GM21360 (cell line): ENCODE results near the gene TMEM43.
A peak's percentile ranks its signal among the peaks of the same experiment; 100 is the strongest.
"Not testable (repeated sequence)": the region's sequence is repeated elsewhere in the genome, so short reads cannot be mapped to it uniquely, and the experiment has no call there.

Source experiments
- ATAC-seq: cut with Tn5 transposase; IDR thresholded peaks from one replicate; pipeline ENCODE4 v1.9.1; 2021; ENCODE audit warnings: mild to moderate bottlenecking, moderate library complexity; ENCODE audit not compliant: unreplicated experiment

The TMEM43 gene, protein sequence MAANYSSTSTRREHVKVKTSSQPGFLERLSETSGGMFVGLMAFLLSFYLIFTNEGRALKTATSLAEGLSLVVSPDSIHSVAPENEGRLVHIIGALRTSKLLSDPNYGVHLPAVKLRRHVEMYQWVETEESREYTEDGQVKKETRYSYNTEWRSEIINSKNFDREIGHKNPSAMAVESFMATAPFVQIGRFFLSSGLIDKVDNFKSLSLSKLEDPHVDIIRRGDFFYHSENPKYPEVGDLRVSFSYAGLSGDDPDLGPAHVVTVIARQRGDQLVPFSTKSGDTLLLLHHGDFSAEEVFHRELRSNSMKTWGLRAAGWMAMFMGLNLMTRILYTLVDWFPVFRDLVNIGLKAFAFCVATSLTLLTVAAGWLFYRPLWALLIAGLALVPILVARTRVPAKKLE

DNA sequence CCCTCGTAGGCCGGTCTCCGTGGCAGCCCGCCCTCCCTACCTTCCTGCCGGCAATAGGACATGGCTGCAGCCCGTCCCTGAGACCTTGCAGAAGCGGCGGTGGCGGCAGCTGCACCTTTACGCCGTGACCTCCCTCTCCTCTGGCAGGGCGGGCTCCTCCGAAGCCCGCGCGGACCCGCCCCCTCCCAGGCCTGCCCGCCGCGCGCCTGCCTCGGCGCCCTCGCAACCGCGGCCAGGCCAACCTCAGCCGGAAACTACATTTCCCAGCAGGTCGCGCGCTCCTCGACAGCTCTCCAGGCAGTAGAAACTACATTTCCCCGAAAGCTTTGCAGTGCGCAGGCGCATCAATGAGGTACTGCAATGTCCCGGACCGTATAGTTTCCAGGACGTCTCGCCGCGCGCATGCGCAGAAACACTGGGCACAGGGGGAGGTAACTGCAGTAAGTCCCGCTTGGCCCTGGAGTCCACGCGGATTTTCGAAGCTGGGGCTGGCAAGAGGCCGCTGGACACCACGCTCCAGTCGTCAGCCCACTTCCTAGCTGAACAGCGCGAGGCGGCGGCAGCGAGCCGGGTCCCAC lies at the start of gene TMEM43, which contains the start of gene CHCHD4:
Gene TMEM43, plus strand, starts transcription at position 438 of the 578 bp plus-strand sequence. CDS start 142 bp downstream, outside the sequence.
Gene CHCHD4, minus strand, starts transcription at position 256 of the 578 bp plus-strand sequence. Its CDS starts 194 bp downstream, at position 62.
- peak; percentile 79 for ATAC-seq

GRCh38 chr3:14075233-14075632 lies 49.6 kb upstream of the TMEM43 start:
- ATAC-seq = not testable (repeated sequence)

DNA sequence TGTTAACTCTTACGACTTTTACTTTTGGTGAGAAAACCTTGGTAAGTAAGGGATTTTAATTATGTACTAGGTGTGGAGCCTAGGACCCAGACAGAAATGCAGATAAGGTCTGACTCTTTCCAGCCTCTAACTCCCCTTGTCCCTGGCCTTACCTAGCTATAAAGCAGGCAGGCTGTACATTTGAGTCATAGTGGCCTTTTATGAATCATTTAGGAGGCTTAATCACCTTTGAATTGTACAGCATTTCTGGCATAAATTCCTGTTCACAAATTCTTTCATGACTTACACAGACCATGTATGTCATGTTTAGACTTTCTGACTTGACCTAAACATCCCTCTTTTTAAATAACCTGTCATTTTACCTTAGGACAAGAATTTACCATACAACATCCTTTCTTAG lies 47.5 kb upstream of the TMEM43 start:
- ATAC-seq = no peak

- ATAC-seq = no peak
These were observed 42.7 kb upstream of the TMEM43 start for GRCh38 chr3:14082108-14082657.

DNA sequence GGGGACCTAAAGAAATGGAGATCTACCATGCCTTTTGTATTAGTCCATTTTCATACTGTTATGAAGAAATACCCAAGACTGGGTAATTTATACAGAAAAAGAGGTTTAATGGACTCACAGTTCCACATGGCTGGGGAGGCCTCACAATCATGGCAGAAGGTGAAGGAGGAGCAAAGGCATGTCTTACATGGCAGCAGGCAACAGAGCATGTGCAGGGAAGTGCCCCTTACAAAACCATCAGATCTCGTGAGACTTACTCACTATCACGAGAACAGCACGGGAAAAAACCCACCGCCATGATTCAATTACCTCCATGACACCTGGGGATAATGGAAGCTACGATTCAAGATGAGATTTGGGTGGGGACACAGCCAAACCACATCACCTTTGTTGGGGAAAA lies 37.4 kb upstream of the TMEM43 start:
- not testable (repeated sequence) for ATAC-seq

DNA sequence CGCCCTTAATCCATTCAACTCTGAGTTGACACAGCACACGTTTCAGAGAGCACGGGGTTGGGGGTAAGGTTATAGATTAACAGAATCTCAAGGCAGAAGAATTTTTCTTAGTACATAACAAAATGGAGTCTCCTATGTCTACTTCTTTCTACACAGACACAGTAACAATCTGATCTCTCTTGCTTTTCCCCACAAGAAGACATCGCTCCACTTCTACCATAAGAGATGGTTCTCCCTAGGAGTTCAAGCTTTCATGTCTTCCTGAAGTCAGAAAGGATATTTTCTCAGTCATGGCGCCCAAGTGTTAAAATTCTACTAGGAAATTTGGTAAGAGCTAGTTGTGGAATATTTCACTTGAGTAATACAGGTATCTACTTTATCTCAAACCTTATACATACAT lies 32.9 kb upstream of the TMEM43 start:
- not testable (repeated sequence) for ATAC-seq

GRCh38 chr3:14092464-14092863 lies 32.4 kb upstream of the TMEM43 start:
- ATAC-seq = no peak

DNA sequence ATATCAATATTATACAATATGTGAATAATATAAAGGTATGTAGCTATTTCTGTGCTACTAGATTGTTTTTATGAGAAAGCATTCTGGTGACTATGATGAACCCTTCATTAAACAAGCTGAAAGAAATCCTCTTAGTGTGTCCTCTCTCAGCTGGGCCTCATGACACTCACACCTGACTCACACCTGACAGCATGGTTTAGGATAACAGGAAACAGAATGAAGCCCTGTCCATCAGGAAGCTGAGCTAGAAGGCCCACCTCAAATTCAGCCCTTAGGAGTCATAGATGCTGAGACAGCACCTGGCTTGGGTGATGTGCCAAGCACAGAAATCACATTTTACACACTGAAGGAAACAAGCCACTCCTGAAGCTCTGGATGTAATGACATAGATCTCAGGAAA lies 31.0 kb upstream of the TMEM43 start:
- ATAC-seq = no peak

DNA sequence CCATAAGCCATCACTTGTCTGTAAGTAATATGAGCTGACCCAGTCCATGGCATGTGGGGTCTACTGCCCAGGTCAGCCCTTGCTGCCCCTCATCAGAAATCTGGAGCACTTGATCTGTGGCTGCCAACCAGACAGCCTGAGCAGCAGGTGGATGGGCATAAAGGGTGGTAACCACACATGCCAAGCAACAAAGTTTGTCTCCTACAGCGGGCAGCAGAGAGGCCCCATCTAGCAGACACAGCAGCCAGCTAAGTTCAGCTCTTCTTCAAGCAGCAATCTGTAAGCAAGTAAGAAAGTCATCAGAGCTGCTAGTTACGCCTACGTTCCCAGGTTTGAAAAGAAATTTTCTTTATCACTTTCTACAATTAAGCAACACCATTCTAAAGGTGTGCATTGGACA lies 28.1 kb upstream of the TMEM43 start:
- ATAC-seq = no peak

GRCh38 chr3:14097616-14098391 lies 27.0 kb upstream of the TMEM43 start:
- ATAC-seq = no peak

DNA sequence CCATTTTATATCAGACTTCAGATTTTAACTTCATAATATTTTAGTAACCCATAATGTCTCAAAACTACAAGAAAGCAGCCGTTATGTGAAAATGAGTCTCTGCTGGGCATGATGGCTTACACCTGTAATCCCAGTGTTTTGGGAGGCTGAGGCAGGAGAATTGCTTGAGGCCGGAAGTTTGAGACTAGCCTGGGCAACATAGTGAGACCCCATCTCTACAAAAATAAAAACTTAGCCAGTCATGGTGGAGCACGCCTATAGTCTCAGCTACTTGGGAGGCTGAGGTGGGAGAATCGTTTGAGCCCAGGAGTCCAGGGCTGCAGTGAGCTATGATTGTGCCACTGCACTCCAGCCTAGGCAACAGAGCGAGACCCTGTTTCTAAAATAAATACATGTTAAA lies 15.0 kb upstream of the TMEM43 start:
- not testable (repeated sequence) for ATAC-seq

DNA sequence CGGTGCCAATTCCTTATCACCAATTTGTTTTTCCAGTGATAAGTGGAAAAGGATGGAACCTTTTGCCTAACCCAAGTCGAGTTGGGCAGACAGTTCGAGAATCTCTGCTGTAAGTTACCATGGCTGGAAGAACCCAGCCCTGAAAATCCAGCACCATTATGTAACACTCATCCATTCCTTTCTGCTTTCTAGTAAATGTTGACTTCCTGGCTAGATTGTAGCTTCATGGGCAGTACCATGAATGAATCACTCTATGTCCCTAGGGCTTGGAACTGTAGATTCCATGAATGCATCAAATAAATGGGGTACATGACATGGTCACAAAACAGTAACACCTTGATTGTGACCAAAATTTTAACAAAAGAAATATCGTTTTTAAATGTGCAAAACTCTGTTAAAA lies 14.2 kb upstream of the TMEM43 start:
- no peak for ATAC-seq

DNA sequence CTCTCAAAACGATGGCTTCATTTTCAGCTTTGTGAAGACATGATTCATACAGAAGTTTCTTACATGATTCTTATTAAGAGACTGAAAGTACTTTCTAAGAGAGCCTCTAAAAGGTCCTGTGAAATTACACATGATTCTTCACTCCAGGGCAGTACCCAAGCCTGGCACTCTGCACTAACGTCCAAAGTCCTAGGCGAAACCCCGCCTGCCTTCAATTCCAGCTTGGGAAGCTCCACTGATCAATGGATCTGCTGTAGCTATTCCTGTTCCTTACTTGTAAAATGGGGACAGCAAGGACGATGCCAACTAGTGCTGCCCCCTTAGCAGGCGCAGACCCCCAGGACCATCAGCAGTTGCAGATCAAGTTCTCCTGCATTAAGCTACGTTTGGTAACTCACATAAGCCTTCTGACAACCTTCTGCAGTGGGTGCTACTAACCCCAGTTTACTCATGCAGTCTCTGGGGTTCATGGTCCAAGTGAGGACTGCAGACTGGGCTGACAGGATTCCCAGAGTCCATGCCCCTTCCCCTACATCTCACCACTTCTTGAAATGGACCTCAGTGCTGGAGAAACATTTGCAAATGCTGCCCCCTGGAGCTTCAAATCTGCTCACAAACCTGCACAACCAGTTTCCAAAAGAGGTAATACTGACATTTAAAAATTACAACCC lies 10.8 kb upstream of the TMEM43 start:
- ATAC-seq = no peak

- ATAC-seq = no peak
These were observed 7.1 kb upstream of the TMEM43 start for GRCh38 chr3:14117468-14118399.

DNA sequence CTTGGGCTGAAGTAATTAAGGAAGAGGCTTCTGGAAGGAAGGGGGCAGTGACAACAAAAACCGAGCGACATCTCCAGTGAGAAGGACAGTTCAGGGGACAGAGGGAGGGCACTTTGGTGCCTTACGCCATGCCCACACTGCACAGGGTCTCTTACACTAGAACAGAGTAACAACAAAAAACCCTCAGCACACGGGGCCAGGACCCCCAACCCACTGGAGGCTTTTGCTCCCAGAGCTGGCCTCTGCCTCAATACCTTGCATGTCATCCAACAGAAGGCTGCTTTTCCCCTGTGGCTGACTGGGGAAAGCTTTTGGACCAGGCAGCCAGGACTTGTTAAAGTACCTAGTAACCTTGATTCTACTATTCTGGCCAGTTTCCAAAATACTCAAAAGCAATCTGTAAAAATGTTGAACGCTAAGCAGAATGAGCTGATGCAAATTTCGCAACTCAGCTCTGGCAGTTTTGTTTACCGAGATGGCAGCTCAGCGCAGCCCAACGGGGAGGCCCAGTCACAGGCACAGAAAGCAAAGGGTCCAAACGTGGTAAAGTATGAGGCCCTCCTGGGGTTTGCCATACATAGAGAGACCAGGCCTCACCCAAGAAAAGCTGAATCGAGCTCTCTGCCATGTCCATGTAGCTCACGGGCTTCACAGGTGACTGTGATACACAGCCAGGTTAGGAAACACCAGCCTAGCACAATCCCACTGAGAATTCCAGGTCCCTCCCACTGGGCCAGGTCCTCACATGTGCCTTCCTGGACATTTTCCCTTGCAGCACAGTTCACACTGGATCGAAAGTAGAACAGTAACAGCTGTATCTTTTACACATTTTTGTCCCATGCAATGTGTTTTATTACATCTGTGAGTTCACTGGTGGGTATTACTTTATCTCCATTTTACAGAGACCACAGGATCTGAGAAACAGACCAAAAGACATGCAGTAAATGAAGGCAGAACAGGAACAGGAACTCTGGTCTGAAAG lies 6.2 kb upstream of the TMEM43 start:
- no peak for ATAC-seq

DNA sequence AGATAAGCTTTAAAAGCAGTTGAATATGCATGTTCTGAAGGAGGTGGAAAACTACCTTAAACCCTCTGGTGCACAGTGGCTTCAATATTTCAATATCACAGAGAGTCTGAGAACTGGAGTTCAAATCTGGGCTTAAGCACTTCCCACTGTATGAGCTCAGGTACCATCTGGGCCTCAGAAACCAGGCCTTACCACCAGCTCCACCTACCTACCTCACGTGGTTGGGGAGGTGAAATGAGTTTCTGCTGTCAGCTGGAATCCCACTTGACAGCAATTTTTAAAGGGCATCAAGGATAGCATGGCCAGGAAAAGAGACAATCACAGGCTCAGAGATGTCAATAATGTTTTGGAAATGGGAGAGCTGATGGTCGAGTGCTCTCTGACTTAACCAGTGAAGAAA lies 5.2 kb upstream of the TMEM43 start:
- no peak for ATAC-seq

GRCh38 chr3:14120111-14120920 lies 4.5 kb upstream of the TMEM43 start:
- ATAC-seq = no peak
